Hepatocyte (in vitro differentiated cells): Measurements from ENCODE around the gene METRN.

ENCODE experiments used
- CTCF ChIP-seq: fragments of 200-600 bp; sonication (generic); IDR thresholded peaks from 2 replicates; pipeline ENCODE4 v1.5.1; 2016; ENCODE audit warnings: antibody characterized with exemption, mild to moderate bottlenecking; ENCODE audit not compliant: poor library complexity
- EZH2 ChIP-seq: fragments of 200-600 bp; sonication (generic); IDR thresholded peaks from 2 replicates; pipeline ENCODE4 v1.6.1; 2016; ENCODE audit warnings: antibody characterized with exemption, mild to moderate bottlenecking, borderline replicate concordance
- EZH2phosphoT487 ChIP-seq: fragments of 200-600 bp; sonication (generic); IDR thresholded peaks from one replicate; pipeline ENCODE4 v1.6.1; 2018; ENCODE audit warnings: antibody characterized with exemption, mild to moderate bottlenecking, low read depth, moderate library complexity; ENCODE audit not compliant: unreplicated experiment, severe bottlenecking

- TF ChIP-seq CTCF (no peak), EZH2phosphoT487 (no peak), EZH2 (no peak)
These were observed 7.0 kb downstream of the METRN start for GRCh38 chr16:721765-722540.
